ENCODE measurements around the gene APBB3. TPM values are rescaled to one million over a fixed set of nuclear protein-coding genes. Genes with fewer than 3 reads are reported as not detected.

The APBB3 gene
- total and polyA plus RNA-seq, 9 of the 15 experiments (the other 6 are each of a cell fraction or from before 2014, with no cell fraction given): 0.17 to 24.3 (median 9.5) TPM

GRCh38 chr5:140575309-140575708 lies 10.9 kb upstream of the APBB3 start (continued):
- TF ChIP-seq ZNF57 (CRISPR knock-in tag; IDR thresholded peaks at IDR 0.05) (no peak), CC2D1A (IDR thresholded peaks at IDR 0.05) (peak; percentile 79; the same call in 1 of the 2 replicates), ARID2 (IDR thresholded peaks at IDR 0.05) (peak; percentile 33; the same call in 1 of the 2 replicates)

- H3K79me2 ChIP-seq (ENCODE audit: control insufficient read depth, insufficient read depth, low read length): no peaks in the 10 kb centered on the region
- H4K20me1 ChIP-seq (replicated peaks; ENCODE audit: control insufficient read depth, insufficient read depth, low read length): no peaks in the 10 kb centered on the region
- no peaks in the 10 kb centered on the region for H3K9me1 ChIP-seq (ENCODE audit: control insufficient read depth, insufficient read depth, low read length)
- DNase-seq (ENCODE audit: extremely low read depth in 1 of 4, low spot score in 3 of 4): no peak
- CTCF ChIA-PET (ENCODE audit: low intra/inter-chr PET ratio): no interaction called here
- no peak overlapping the region for H3K9ac ChIP-seq (ENCODE audit: insufficient read depth in 1 of 2, low read depth in 2 of 2, low read length in 2 of 2)
- H3K9me3 ChIP-seq (replicated peaks; ENCODE audit: control insufficient read depth, insufficient read depth, low read depth, low read length): no peaks in the 10 kb centered on the region
- no TSS peak for BruUV-seq (replicated peaks)
- in situ Hi-C loops (cut with MboI) (no loop called here), intact Hi-C loops (cut with micrococcal nuclease) (loop anchor here (1.0 kb wide), 1 partner anchor 37 kb away; no protein-coding TSS in a partner anchor)
- no peaks in the 10 kb centered on the region for H3K27me3 ChIP-seq (ENCODE audit: control insufficient read depth in 2 of 2, insufficient read depth in 2 of 2, low read length in 2 of 2)
- TF ChIP-seq NRF1 (conservative IDR thresholded peaks at IDR 0.05 in 1 of 2, IDR thresholded peaks at IDR 0.05 in 1 of 2) (no peak), MBD2 (IDR thresholded peaks at IDR 0.05; ENCODE audit: borderline replicate concordance, low read depth) (no peak), CEBPG (CRISPR knock-in tag; IDR thresholded peaks at IDR 0.05) (peak; percentile 29; the same call in 1 of the 2 replicates), CEBPG (tag; conservative IDR thresholded peaks at IDR 0.05 in 1 of 2, IDR thresholded peaks at IDR 0.05 in 1 of 2) (no peak; a peak in 1 of 4 replicates), CTBP1 (IDR thresholded peaks at IDR 0.05; ENCODE audit: borderline replicate concordance) (0 out of 2 replicates have a peak, but pooled peaks have one; percentile 13), CBFA2T2 (conservative IDR thresholded peaks at IDR 0.05) (0 out of 2 replicates have a peak, but pooled peaks have one; percentile 5), ATF3 (IDR thresholded peaks at IDR 0.05) (0 out of 2 replicates have a peak, but pooled peaks have one; percentile 11), ATF3 (CRISPR knock-in tag; conservative IDR thresholded peaks at IDR 0.05) (no peak), BHLHE40 (IDR thresholded peaks at IDR 0.05; ENCODE audit: low read length) (no peak), CBFA2T3 (IDR thresholded peaks at IDR 0.05) (peak; percentile 38)
- 0 out of 3 replicates have a peak, but pooled peaks have one; percentile 10 for ATAC-seq
- WGBS (ENCODE audit: insufficient coverage, low coverage, missing lambda C conversion rate): 7% methylated on average over 3 of the region's 3 CpGs
- H3K4me3 ChIP-seq: no peak overlapping the region
- no peak overlapping the region for H3K27ac ChIP-seq (ENCODE audit: extremely low read depth, low read depth, low read length)
- FAIRE-seq: no peak
- H2AFZ ChIP-seq (ENCODE audit: low read depth, low read length): peak overlapping the region; percentile 66
- H3K4me2 ChIP-seq (ENCODE audit: insufficient read depth, low read length): no peak overlapping the region
- peaks cover 8 to 10% of the 10 kb centered on the region in 2 experiments; a peak in 3 of 5 replicates for H3K4me1 ChIP-seq (replicated peaks in 1 of 2; ENCODE audit: control insufficient read depth in 2 of 2, insufficient read depth in 2 of 2, low read length in 2 of 2)
- 0 out of 3 replicates have a peak, but pooled peaks cover 4% of the 10 kb centered on the region for H3K36me3 ChIP-seq (ENCODE audit: control insufficient read depth, insufficient read depth, low read length)
- POLR2A ChIA-PET: interaction anchor here (0.5 to 1.6 kb wide), 5 partner anchors 9 to 201 kb away, joined by 3 to 5 read pairs (median 4); partner anchors contain the start of genes IK, NDUFA2 and SLC35A4
Measured at GRCh38 chr5:140574165-140574564, 9.8 kb upstream of the APBB3 start.

Measured in K562 (cell line).